Ishikawa (cell line): ENCODE results near the gene USP40.

ENCODE experiments used
- CEBPB ChIP-seq: IDR thresholded peaks from 2 replicates; pipeline ENCODE4 v1.6.1; 2012
- CREB1 ChIP-seq: IDR thresholded peaks from 2 replicates; pipeline ENCODE4 v1.6.1; 2012; ENCODE audit warnings: low read depth
- EGR1 ChIP-seq: IDR thresholded peaks from 2 replicates; pipeline ENCODE4 v1.6.1; 2012
- EP300 ChIP-seq: IDR thresholded peaks from 2 replicates; pipeline ENCODE4 v1.6.1; 2012; ENCODE audit warnings: borderline replicate concordance
- FOXM1 ChIP-seq: IDR thresholded peaks from 2 replicates; pipeline ENCODE4 v1.6.1; 2012; ENCODE audit warnings: low read depth, borderline replicate concordance
- NFIC ChIP-seq: IDR thresholded peaks from 2 replicates; pipeline ENCODE4 v1.6.1; 2012
- RAD21 ChIP-seq: IDR thresholded peaks from 2 replicates; pipeline ENCODE4 v1.6.1; 2012; ENCODE audit warnings: low read depth
- TAF1 ChIP-seq: IDR thresholded peaks from 2 replicates; pipeline ENCODE4 v1.6.1; 2012; ENCODE audit warnings: low read depth, mild to moderate bottlenecking
- TCF12 ChIP-seq: IDR thresholded peaks from 2 replicates; pipeline ENCODE4 v1.6.1; 2012; ENCODE audit warnings: low read depth
- TEAD4 ChIP-seq: IDR thresholded peaks from 2 replicates; pipeline ENCODE4 v1.6.1; 2012
- YY1 ChIP-seq: IDR thresholded peaks from 2 replicates; pipeline ENCODE4 v1.6.1; 2012; ENCODE audit warnings: low read depth
- ZBTB7A ChIP-seq: IDR thresholded peaks from 2 replicates; pipeline ENCODE4 v1.6.1; 2012; ENCODE audit warnings: low read depth
- TF ChIP-seq, protein P1 (sequence below): IDR thresholded peaks from 2 replicates; pipeline ENCODE4 v1.6.1; 2012
- TF ChIP-seq, protein P2 (sequence below): IDR thresholded peaks from 2 replicates; pipeline ENCODE4 v1.6.1; 2012; ENCODE audit warnings: low read depth, mild to moderate bottlenecking
- TF ChIP-seq, protein P3 (sequence below): IDR thresholded peaks from 2 replicates; pipeline ENCODE4 v1.6.1; 2012

Gene USP40

DNA sequence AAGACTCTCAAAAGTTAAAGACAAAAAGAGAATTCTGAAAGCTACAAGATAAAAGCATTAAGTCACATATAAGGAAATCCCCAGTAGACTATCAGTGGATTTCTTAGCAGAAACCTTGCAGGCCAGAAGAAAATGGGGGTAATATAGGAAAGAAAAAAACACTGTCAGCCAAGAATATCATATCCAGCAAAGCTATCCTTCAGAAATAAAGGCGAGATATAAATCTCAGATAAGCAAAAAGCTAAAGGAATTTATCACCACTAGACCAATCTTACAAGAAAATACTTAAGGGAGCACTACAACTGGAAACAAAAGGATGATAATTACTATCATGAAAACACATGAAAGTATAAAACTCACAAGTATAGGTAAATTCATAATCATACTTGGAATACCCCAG lies 63.1 kb downstream of the USP40 start:
- TF ChIP-seq, protein P1, sequence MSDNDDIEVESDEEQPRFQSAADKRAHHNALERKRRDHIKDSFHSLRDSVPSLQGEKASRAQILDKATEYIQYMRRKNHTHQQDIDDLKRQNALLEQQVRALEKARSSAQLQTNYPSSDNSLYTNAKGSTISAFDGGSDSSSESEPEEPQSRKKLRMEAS: no peak
- TF ChIP-seq RAD21: no peak
- TF ChIP-seq, protein P2, sequence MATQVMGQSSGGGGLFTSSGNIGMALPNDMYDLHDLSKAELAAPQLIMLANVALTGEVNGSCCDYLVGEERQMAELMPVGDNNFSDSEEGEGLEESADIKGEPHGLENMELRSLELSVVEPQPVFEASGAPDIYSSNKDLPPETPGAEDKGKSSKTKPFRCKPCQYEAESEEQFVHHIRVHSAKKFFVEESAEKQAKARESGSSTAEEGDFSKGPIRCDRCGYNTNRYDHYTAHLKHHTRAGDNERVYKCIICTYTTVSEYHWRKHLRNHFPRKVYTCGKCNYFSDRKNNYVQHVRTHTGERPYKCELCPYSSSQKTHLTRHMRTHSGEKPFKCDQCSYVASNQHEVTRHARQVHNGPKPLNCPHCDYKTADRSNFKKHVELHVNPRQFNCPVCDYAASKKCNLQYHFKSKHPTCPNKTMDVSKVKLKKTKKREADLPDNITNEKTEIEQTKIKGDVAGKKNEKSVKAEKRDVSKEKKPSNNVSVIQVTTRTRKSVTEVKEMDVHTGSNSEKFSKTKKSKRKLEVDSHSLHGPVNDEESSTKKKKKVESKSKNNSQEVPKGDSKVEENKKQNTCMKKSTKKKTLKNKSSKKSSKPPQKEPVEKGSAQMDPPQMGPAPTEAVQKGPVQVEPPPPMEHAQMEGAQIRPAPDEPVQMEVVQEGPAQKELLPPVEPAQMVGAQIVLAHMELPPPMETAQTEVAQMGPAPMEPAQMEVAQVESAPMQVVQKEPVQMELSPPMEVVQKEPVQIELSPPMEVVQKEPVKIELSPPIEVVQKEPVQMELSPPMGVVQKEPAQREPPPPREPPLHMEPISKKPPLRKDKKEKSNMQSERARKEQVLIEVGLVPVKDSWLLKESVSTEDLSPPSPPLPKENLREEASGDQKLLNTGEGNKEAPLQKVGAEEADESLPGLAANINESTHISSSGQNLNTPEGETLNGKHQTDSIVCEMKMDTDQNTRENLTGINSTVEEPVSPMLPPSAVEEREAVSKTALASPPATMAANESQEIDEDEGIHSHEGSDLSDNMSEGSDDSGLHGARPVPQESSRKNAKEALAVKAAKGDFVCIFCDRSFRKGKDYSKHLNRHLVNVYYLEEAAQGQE: no peak
- TF ChIP-seq NFIC: no peak
- no peak for TF ChIP-seq CREB1

DNA sequence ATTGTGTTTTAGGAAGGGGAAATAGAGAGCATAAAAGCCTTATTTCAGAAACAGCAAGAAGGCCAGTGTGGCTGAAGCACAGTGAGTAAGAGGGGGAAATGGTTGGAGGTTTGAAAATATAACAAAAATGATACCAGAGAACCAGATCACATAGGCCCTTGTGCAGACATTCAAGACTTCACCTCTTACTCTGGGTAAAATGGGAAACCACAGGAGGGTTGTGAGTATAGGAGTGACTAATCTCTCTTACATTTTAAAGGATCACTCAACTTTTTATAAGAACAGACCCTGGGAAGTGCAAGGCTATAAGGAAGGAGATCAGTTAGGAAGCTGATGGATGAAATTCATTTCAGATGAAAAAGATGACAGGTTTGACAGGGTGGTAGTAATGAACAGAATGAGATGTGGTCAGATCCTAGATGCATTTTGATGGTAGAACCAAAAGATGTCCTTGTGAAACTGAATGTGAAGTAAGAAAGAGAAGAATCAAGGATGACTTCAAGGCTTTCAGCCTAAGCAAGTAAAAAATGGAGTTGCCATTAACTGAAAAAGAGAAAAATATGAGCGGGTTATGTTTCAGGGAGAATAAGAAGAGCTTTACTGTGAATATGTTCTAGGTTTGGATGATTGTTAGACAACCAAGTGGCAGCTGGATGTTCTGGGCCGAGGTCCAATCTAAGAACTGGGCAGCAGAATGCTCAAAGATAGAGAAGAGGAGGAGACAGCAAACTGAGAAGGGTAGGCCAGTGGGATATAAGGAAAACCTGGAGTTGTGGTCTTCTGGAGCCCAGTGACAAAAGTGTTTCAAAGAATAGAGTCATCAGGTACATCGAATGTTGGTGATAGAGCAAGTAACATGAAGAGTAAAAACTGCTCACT lies 65.1 kb downstream of the USP40 start:
- TF ChIP-seq FOXM1 (no peak), TEAD4 (no peak), EGR1 (no peak), NFIC (no peak), RAD21 (no peak)
- TF ChIP-seq, protein P3, sequence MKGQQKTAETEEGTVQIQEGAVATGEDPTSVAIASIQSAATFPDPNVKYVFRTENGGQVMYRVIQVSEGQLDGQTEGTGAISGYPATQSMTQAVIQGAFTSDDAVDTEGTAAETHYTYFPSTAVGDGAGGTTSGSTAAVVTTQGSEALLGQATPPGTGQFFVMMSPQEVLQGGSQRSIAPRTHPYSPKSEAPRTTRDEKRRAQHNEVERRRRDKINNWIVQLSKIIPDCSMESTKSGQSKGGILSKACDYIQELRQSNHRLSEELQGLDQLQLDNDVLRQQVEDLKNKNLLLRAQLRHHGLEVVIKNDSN: no peak
- TF ChIP-seq, protein P2: no peak

DNA sequence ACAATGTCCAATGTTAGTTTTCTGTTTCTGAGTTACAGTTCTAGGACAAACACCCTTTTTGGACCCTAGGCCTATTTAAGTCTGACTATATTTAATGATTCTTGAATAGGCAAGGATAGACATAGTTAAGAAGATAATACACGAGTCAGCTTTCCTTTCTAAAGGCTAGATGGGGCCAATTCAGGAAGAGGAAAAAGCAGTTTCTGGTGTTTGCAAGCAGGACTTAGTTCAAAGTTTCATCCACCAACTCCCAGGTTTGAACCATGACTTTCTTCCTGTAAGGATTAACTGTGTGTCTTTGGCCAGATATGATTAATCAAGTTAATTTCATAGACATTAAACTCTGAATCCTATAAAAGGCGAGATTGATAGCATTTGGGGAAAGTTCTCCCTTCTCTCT lies 66.7 kb downstream of the USP40 start:
- TF ChIP-seq NFIC: no peak
- no peak for TF ChIP-seq ZBTB7A
- TF ChIP-seq EGR1: no peak
- no peak for TF ChIP-seq RAD21
- TF ChIP-seq TEAD4: no peak
- TF ChIP-seq, protein P2: no peak
- TF ChIP-seq, protein P3: no peak
- no peak for TF ChIP-seq CREB1
- no peak for TF ChIP-seq YY1
- TF ChIP-seq CEBPB: no peak
- TF ChIP-seq FOXM1: no peak
- TF ChIP-seq EP300: no peak
- TF ChIP-seq TCF12: no peak
- TF ChIP-seq, protein P1: no peak
- TF ChIP-seq TAF1: no peak

DNA sequence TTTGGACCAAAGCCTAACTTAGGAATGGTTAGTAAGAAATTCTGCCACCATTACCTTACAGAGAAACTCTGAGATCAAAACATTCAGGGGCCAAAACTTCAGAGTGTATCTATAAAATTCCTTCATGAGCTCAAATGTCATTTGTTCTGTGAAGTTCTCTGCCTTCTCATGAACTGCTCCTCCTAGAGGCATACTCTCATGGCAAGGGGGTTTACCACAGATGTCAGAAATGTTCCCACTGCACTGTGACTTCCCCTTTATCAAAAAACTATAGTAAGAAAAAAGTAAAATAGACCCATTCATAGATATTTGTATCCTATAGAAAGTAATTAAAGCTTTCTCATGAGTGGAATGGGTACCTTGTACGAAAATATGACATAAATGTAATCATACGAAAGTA lies 68.5 kb downstream of the USP40 start:
- TF ChIP-seq CEBPB: no peak
- no peak for TF ChIP-seq EGR1
- TF ChIP-seq EP300: no peak
- TF ChIP-seq, protein P1: no peak

DNA sequence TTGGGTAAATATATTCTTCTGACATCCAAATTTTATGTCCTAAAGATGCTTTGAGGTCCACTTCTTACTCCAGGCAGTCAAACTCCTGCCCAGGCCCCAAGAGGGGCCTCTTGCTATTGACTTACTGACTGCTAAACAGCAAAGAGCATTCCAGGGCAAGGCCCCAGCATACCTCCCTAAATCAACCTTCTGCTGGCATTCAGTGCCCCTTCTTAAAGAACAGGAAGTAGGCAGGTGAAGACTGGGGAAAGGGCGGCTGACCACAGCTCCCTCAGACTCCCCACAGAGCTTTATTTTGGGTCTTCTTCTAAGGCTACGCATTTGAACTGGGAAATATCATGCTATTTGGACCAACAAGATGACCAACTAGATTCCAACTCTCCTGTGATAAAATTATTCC lies 68.9 kb downstream of the USP40 start:
- TF ChIP-seq TAF1 (no peak), CEBPB (no peak), CREB1 (no peak), TEAD4 (no peak), ZBTB7A (no peak)
